MCF 10A (cell line): ENCODE results near the gene TDRD9. TPM values are rescaled to one million over a fixed set of nuclear protein-coding genes. Genes with fewer than 3 reads are reported as not detected.

Source experiments
- BruUV-seq: library from RNA; stranded (reverse); fragments of 400-500 nt; replicated peaks from 2 replicates; lab custom pipeline; 2021; lab: Mats Ljungman, UMichigan
- CTCF ChIA-PET: fragments of 300-600 bp; sonication (Branson Sonifier 250); formaldehyde crosslinking; extraction: SDS; loops from one replicate; lab custom pipeline; 2021; ENCODE audit warnings: antibody characterized with exemption, inconsistent platforms; lab: Yijun Ruan, JAX
- POLR2A ChIA-PET: fragments of 300-600, 350-650 bp; sonication (Branson Sonifier 250); formaldehyde crosslinking; extraction: SDS; loops from one replicate; lab custom pipeline; 2020; ENCODE audit warnings: antibody characterized with exemption, inconsistent platforms; lab: Yijun Ruan, JAX
- DNase-seq: peaks from one replicate; pipeline ENCODE4 v3.0.0-alpha.2; 2018; ENCODE audit not compliant: unreplicated experiment
- H3K27ac Mint-ChIP-seq: one replicate; pipeline ENCODE4 v1.8.0; 2022; ENCODE audit warnings: mild to moderate bottlenecking, low read depth, mixed read lengths; ENCODE audit not compliant: unreplicated experiment
- H3K27me3 Mint-ChIP-seq: one replicate; pipeline ENCODE4 v1.8.0; 2022; ENCODE audit warnings: mixed read lengths; ENCODE audit not compliant: insufficient read depth, unreplicated experiment
- H3K36me3 Mint-ChIP-seq: one replicate; pipeline ENCODE4 v1.8.0; 2022; ENCODE audit warnings: mild to moderate bottlenecking, moderate library complexity, mixed read lengths; ENCODE audit not compliant: insufficient read depth, unreplicated experiment
- H3K4me1 Mint-ChIP-seq: one replicate; pipeline ENCODE4 v1.8.0; 2022; ENCODE audit warnings: mixed read lengths; ENCODE audit not compliant: insufficient read depth, unreplicated experiment
- H3K4me3 Mint-ChIP-seq: one replicate; pipeline ENCODE4 v1.8.0; 2022; ENCODE audit warnings: mild to moderate bottlenecking, moderate library complexity, mixed read lengths; ENCODE audit not compliant: unreplicated experiment
- H3K9me3 Mint-ChIP-seq: one replicate; pipeline ENCODE4 v1.8.0; 2022; ENCODE audit warnings: mixed read lengths; ENCODE audit not compliant: unreplicated experiment
- intact Hi-C: fragments of 100-400 bp; cut with micrococcal nuclease; formaldehyde crosslinking; loops from 2 replicates; pipeline ENCODE4 v1.14.1; 2022
- total RNA-seq: library from RNA; stranded (reverse); gene quantifications from 2 replicates; pipeline ENCODE4 v1.2.3, GENCODE V29; 2022
- TF ChIP-seq, protein P1 (sequence below): fragments of 200-600 bp; IDR thresholded peaks from one replicate; pipeline ENCODE4 v1.8.0; 2022; ENCODE audit warnings: antibody characterized with exemption, mild to moderate bottlenecking; ENCODE audit not compliant: unreplicated experiment

TDRD9 gene
- total RNA-seq, 1 experiment from 2014 or later: 0.40 TPM

DNA sequence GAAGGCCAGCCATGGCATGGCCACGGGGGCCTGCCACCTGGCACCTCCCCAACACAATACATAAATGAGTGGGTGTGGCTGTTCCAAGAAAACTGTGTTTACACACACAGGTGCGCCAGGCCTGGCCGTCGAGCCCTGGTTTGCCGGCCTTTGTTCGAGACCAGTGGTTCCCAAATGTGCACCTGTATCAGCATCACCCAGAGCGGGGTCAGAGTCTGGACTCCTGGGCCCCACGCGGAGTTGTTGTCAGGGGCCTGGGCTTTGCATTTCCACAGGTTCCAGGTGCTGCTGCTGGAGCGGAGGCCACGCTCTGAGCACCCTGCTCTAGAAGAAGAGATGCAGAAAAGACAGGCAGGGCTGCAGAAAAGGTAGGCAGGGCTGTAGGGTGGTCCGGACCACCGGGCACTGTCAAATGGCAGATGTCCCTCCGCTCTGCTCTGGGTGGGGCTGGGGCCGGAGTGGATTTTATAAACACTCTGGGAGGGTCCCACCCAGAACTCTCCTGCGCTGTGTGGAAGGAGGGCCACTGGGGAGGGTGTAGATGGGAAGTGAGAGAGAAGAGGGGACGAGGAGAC is 153.1 kb downstream of the TDRD9 start:
- ChIA-PET POLR2A (no interaction called here), CTCF (interaction anchor here (6.3 kb wide), 1 partner anchor 49 kb away, joined by 156 read pairs; no protein-coding TSS in a partner anchor)
- Mint-ChIP-seq H3K4me3 (no peak overlapping the region), H3K27ac (no peak overlapping the region), H3K9me3 (no peaks in the 10 kb centered on the region), H3K4me1 (no peaks in the 10 kb centered on the region), H3K27me3 (no peaks in the 10 kb centered on the region), H3K36me3 (no peaks in the 10 kb centered on the region)
- intact Hi-C loops: no loop called here
- TF ChIP-seq, protein P1, sequence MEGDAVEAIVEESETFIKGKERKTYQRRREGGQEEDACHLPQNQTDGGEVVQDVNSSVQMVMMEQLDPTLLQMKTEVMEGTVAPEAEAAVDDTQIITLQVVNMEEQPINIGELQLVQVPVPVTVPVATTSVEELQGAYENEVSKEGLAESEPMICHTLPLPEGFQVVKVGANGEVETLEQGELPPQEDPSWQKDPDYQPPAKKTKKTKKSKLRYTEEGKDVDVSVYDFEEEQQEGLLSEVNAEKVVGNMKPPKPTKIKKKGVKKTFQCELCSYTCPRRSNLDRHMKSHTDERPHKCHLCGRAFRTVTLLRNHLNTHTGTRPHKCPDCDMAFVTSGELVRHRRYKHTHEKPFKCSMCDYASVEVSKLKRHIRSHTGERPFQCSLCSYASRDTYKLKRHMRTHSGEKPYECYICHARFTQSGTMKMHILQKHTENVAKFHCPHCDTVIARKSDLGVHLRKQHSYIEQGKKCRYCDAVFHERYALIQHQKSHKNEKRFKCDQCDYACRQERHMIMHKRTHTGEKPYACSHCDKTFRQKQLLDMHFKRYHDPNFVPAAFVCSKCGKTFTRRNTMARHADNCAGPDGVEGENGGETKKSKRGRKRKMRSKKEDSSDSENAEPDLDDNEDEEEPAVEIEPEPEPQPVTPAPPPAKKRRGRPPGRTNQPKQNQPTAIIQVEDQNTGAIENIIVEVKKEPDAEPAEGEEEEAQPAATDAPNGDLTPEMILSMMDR: no peak
- no peak for DNase-seq
- BruUV-seq: no TSS peak

- no peaks in the 10 kb centered on the region for H3K27me3 Mint-ChIP-seq
These were observed 153.8 kb downstream of the TDRD9 start for GRCh38 chr14:104081951-104082464.

GRCh38 chr14:104082807-104083206 is 154.6 kb downstream of the TDRD9 start:
- TF ChIP-seq, protein P1: no peak
- H3K4me1 Mint-ChIP-seq: no peaks in the 10 kb centered on the region
- H3K27ac Mint-ChIP-seq: no peak overlapping the region
- DNase-seq: no peak
- no peak overlapping the region for H3K4me3 Mint-ChIP-seq
- POLR2A ChIA-PET: no interaction called here
- CTCF ChIA-PET: interaction anchor here (0.6 kb wide), 1 partner anchor 794 kb away, joined by 3 read pairs; no protein-coding TSS in a partner anchor
- H3K36me3 Mint-ChIP-seq: no peaks in the 10 kb centered on the region
- intact Hi-C loops: no loop called here
- H3K27me3 Mint-ChIP-seq: no peaks in the 10 kb centered on the region
- no peaks in the 10 kb centered on the region for H3K9me3 Mint-ChIP-seq
- no TSS peak for BruUV-seq

More at GRCh38 chr14:104081951-104082464, 153.8 kb downstream of the TDRD9 start:
- no peaks in the 10 kb centered on the region for H3K36me3 Mint-ChIP-seq
- TF ChIP-seq, protein P1: no peak
- no peaks in the 10 kb centered on the region for H3K9me3 Mint-ChIP-seq
- no peak for DNase-seq
- H3K4me3 Mint-ChIP-seq: no peak overlapping the region
- H3K4me1 Mint-ChIP-seq: no peaks in the 10 kb centered on the region
- H3K27ac Mint-ChIP-seq: no peak overlapping the region
- intact Hi-C loops: no loop called here
- CTCF ChIA-PET: interaction anchor here (0.6 kb wide), 1 partner anchor 795 kb away, joined by 3 read pairs; no protein-coding TSS in a partner anchor
- POLR2A ChIA-PET: no interaction called here
- no TSS peak for BruUV-seq

DNA sequence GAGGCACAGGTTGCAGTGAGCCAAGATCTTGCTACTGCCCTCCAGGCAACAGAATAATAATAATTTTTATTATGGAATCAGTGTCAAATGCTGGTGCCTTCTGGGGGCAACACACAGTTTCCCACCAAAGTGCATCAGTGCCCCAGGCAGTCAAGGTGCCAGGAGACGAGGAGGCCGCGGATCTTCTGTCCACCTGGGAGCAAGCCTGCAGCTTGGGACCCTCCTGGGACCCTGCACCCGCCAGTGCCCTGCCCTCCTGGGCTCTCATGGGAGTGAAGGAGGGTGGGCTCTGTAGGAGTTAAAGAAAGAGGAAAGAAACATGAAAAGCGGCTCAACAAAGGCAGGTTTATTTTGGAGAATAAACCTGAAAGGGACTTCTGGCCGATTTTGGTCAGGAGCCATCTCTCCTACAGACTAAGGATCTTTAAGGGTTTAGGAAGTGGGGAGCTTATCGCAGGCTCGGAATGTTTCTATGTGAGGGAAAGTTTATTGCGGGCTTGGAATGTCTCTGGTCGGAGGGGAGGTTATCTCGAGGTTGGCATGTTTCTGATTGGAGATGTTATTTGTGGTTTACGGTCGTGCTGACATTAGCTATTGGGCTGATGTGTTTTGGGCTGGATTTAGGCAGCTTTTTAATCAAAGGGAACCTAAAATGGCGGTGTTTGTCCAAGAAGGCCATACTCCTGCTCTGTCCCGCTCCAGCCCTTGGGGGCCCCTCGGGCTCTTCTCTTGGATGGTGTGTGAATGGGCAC is 156.2 kb downstream of the TDRD9 start:
- H3K27me3 Mint-ChIP-seq: no peaks in the 10 kb centered on the region
- CTCF ChIA-PET: interaction anchor here (1.1 to 1.7 kb wide), 2 partner anchors 10 to 479 kb away, joined by 4 to 13 read pairs; no protein-coding TSS in a partner anchor

More for the DNA sequence above, 156.2 kb downstream of the TDRD9 start:
- POLR2A ChIA-PET: no interaction called here
- no peaks in the 10 kb centered on the region for H3K36me3 Mint-ChIP-seq
- no peaks in the 10 kb centered on the region for H3K4me1 Mint-ChIP-seq
- intact Hi-C loops: no loop called here
- BruUV-seq: no TSS peak
- H3K27ac Mint-ChIP-seq: no peak overlapping the region
- no peaks in the 10 kb centered on the region for H3K9me3 Mint-ChIP-seq
- TF ChIP-seq, protein P1: no peak
- DNase-seq: no peak
- no peak overlapping the region for H3K4me3 Mint-ChIP-seq
